Stomach (tissue), 9 donors: ENCODE data around the gene KCNK16. TPM values are rescaled to one million over a fixed set of nuclear protein-coding genes. Genes with fewer than 3 reads are reported as not detected.
A peak's percentile ranks its signal among the peaks of the same experiment; 100 is the strongest.

Experiments used
- DNase-seq, 2 donors: peaks; one replicate each; pipeline versions ENCODE4 v3.0.0 to v3.0.0-alpha.2; 2013 to 2019
- H3K27ac ChIP-seq, 5 donors: fragments of 200-600 bp in 4 of 5; sonication (generic) in 4 of 5; one replicate each; pipeline ENCODE4 v1.5.1; 2013 to 2019; ENCODE audit warnings: mild to moderate bottlenecking in 1 of 5, moderate library complexity in 1 of 5
- H3K27me3 ChIP-seq, 3 donors: fragments of 200-600 bp; sonication (generic); one replicate each; pipeline ENCODE4 v1.5.1; 2017 to 2019; ENCODE audit warnings: mixed run types in 1 of 3
- H3K36me3 ChIP-seq, 4 donors: fragments of 200-600 bp; sonication (generic); 1 replicate in 3 of 4; 2 replicates in 1 of 4; pipeline ENCODE4 v1.5.1; 2016 to 2019
- H3K4me1 ChIP-seq, 4 donors: fragments of 200-600 bp; sonication (generic); one replicate each; pipeline ENCODE4 v1.5.1; 2016 to 2019
- H3K4me3 ChIP-seq, 4 donors: fragments of 200-600 bp; sonication (generic) in 3 of 4; one replicate each; pipeline ENCODE4 v1.5.1; 2016 to 2019; ENCODE audit warnings: mild to moderate bottlenecking in 1 of 4
- H3K9me3 ChIP-seq, 4 donors: fragments of 200-600 bp; sonication (generic); one replicate each; pipeline ENCODE4 v1.5.1; 2016 to 2019
- CTCF ChIP-seq, 7 experiments: fragments of 450-650 bp in 4 of 7; fragments of 200-600 bp in 3 of 7; sonication (generic) in 3 of 7; IDR thresholded peaks; one replicate each; pipeline ENCODE4 v1.5.1; 2016 to 2019; ENCODE audit warnings: antibody characterized with exemption in 7 of 7, control low read depth in 2 of 7, mild to moderate bottlenecking in 1 of 7
- EP300 ChIP-seq: sonication (generic); formaldehyde crosslinking; IDR thresholded peaks from one replicate; pipeline ENCODE4 v1.6.1; 2017; ENCODE audit warnings: antibody characterized with exemption
- POLR2A ChIP-seq, 4 donors: fragments of 450-650 bp; IDR thresholded peaks; one replicate each; pipeline ENCODE4 v1.6.1; 2016; ENCODE audit warnings: antibody characterized with exemption in 4 of 4, control low read depth in 2 of 4, mild to moderate bottlenecking in 1 of 4, moderate library complexity in 1 of 4
- POLR2AphosphoS5 ChIP-seq, 3 donors: sonication (generic); formaldehyde crosslinking; IDR thresholded peaks; one replicate each; pipeline ENCODE4 v1.6.1; 2016; ENCODE audit warnings: antibody characterized with exemption in 3 of 3
- WGBS, 5 donors: extraction: QIAGEN DNeasy Blood & Tissue Kit in 3 of 5; methylation state at CpG; one replicate each; pipeline versions ENCODE4 v1.1.5 to v1.1.7; 2013 to 2018; 5-methylcytosine and 5-hydroxymethylcytosine counted together
- intact Hi-C: fragments of 100-400 bp; cut with DNase I; formaldehyde crosslinking; loops from one replicate; pipeline ENCODE4 v1.15.1; 2023; ENCODE audit warnings: low total_unique reads
- polyA plus RNA-seq, 3 donors: library from polyadenylated mRNA; stranded (reverse); fragments of 200-250 nt; gene quantifications; one replicate each; pipeline ENCODE4 v1.2.3, GENCODE V29; 2013
- total RNA-seq, 5 donors: library from RNA; depleted of rRNA; stranded (reverse); fragments of >200 nt; gene quantifications; one replicate each; pipeline versions ENCODE4 v1.1.0 to v1.2.3, GENCODE V29; 2014 to 2016
- donor health status: healthy with polysubstance abuse.
- donor health status: Bipolar disorder and iron deficiency.
- donor health status: healthy.

The KCNK16 gene
- total and polyA plus RNA-seq, 8 donors: 0.37 to 0.73 TPM; not detected in 6

GRCh38 chr6:39350723-39351505, 28.4 kb upstream of the KCNK16 start:
- Histone ChIP-seq H3K9me3 (no peaks in the 10 kb centered on the region), H3K27me3 (no peaks in the 10 kb centered on the region), H3K36me3 (no peaks in the 10 kb centered on the region), H3K4me1 (no peaks in the 10 kb centered on the region), H3K27ac (no peak overlapping the region), H3K4me3 (no peak overlapping the region)
- 86 to 91% (median 90%) methylated on average over 13 of the region's 13 CpGs for WGBS, 5 donors
- DNase-seq: no peak
- intact Hi-C loops: no loop called here
- TF ChIP-seq POLR2A (IDR thresholded peaks at IDR 0.05): no peak
- no peak for TF ChIP-seq EP300
- no peak for TF ChIP-seq CTCF (IDR thresholded peaks at IDR 0.05)
- no peak for TF ChIP-seq POLR2AphosphoS5 (IDR thresholded peaks at IDR 0.05)

- intact Hi-C loops: loop anchor here (10.0 kb wide), 1 partner anchor 546 kb away; no protein-coding TSS in a partner anchor
- H3K9me3 ChIP-seq: no peaks in the 10 kb centered on the region
- H3K36me3 ChIP-seq: no peaks in the 10 kb centered on the region
- no peak overlapping the region for H3K27ac ChIP-seq
- DNase-seq: no peak
- H3K27me3 ChIP-seq: no peaks in the 10 kb centered on the region
- no peaks in the 10 kb centered on the region for H3K4me1 ChIP-seq
- 92 to 95% (median 93%) methylated on average over 15 of the region's 15 CpGs for WGBS, 5 donors
- H3K4me3 ChIP-seq: no peak overlapping the region
- TF ChIP-seq CTCF (IDR thresholded peaks at IDR 0.05) (no peak), EP300 (no peak), POLR2A (IDR thresholded peaks at IDR 0.05) (no peak)
Measured at GRCh38 chr6:39348740-39349139, 26.2 kb upstream of the KCNK16 start.

GRCh38 chr6:39347906-39348585, 25.5 kb upstream of the KCNK16 start:
- 36 to 47% (median 38%) methylated on average over 8 to 9 of the region's 9 CpGs for WGBS, 5 donors
- no peaks in the 10 kb centered on the region for H3K27me3 ChIP-seq
- H3K4me1 ChIP-seq: peaks cover 0 to 6% (median 0%) of the 10 kb centered on the region in 4 donors
- intact Hi-C loops: loop anchor here (10.0 kb wide), 1 partner anchor 547 kb away; no protein-coding TSS in a partner anchor
- no peak overlapping the region for H3K27ac ChIP-seq
- DNase-seq: peak; percentile 72 to 88
- H3K36me3 ChIP-seq: no peaks in the 10 kb centered on the region
- no peak overlapping the region for H3K4me3 ChIP-seq
- no peaks in the 10 kb centered on the region for H3K9me3 ChIP-seq
- TF ChIP-seq EP300: no peak
- TF ChIP-seq POLR2AphosphoS5 (IDR thresholded peaks at IDR 0.05): no peak
- peak in 5 of 7 experiments; percentile 52 to 90 (median 83) for TF ChIP-seq CTCF (IDR thresholded peaks at IDR 0.05)

- H3K4me1 ChIP-seq: peaks cover 0 to 10% (median 4%) of the 10 kb centered on the region in 4 donors
- no peak overlapping the region for H3K27ac ChIP-seq
- no peaks in the 10 kb centered on the region for H3K36me3 ChIP-seq
- no peak for TF ChIP-seq CTCF (IDR thresholded peaks at IDR 0.05)
- TF ChIP-seq POLR2A (IDR thresholded peaks at IDR 0.05): no peak
- no peak for TF ChIP-seq POLR2AphosphoS5 (IDR thresholded peaks at IDR 0.05)
- TF ChIP-seq EP300: no peak
- H3K27me3 ChIP-seq: no peaks in the 10 kb centered on the region
- no peak overlapping the region for H3K4me3 ChIP-seq
- WGBS, 5 donors: 83 to 97% (median 92%) methylated on average over 4 to 6 of the region's 6 CpGs
- H3K9me3 ChIP-seq: no peaks in the 10 kb centered on the region
- DNase-seq: no peak
- intact Hi-C loops: loop anchor here (10.0 kb wide), 1 partner anchor 548 kb away; no protein-coding TSS in a partner anchor
Measured at GRCh38 chr6:39347206-39347605, 24.7 kb upstream of the KCNK16 start.
